MCF 10A (cell line): ENCODE measurements around the gene PIK3R5. TPM values are rescaled to one million over a fixed set of nuclear protein-coding genes. Genes with fewer than 3 reads are reported as not detected.

ENCODE experiments used
- BruUV-seq: library from RNA; stranded (reverse); fragments of 400-500 nt; replicated peaks from 2 replicates; lab custom pipeline; 2021; lab: Mats Ljungman, UMichigan
- CTCF ChIA-PET: fragments of 300-600 bp; sonication (Branson Sonifier 250); formaldehyde crosslinking; extraction: SDS; loops from one replicate; lab custom pipeline; 2021; ENCODE audit warnings: antibody characterized with exemption, inconsistent platforms; lab: Yijun Ruan, JAX
- POLR2A ChIA-PET: fragments of 300-600, 350-650 bp; sonication (Branson Sonifier 250); formaldehyde crosslinking; extraction: SDS; loops from one replicate; lab custom pipeline; 2020; ENCODE audit warnings: antibody characterized with exemption, inconsistent platforms; lab: Yijun Ruan, JAX
- DNase-seq: peaks from one replicate; pipeline ENCODE4 v3.0.0-alpha.2; 2018; ENCODE audit not compliant: unreplicated experiment
- H3K27ac Mint-ChIP-seq: one replicate; pipeline ENCODE4 v1.8.0; 2022; ENCODE audit warnings: mild to moderate bottlenecking, low read depth, mixed read lengths; ENCODE audit not compliant: unreplicated experiment
- H3K27me3 Mint-ChIP-seq: one replicate; pipeline ENCODE4 v1.8.0; 2022; ENCODE audit warnings: mixed read lengths; ENCODE audit not compliant: insufficient read depth, unreplicated experiment
- H3K36me3 Mint-ChIP-seq: one replicate; pipeline ENCODE4 v1.8.0; 2022; ENCODE audit warnings: mild to moderate bottlenecking, moderate library complexity, mixed read lengths; ENCODE audit not compliant: insufficient read depth, unreplicated experiment
- H3K4me1 Mint-ChIP-seq: one replicate; pipeline ENCODE4 v1.8.0; 2022; ENCODE audit warnings: mixed read lengths; ENCODE audit not compliant: insufficient read depth, unreplicated experiment
- H3K4me3 Mint-ChIP-seq: one replicate; pipeline ENCODE4 v1.8.0; 2022; ENCODE audit warnings: mild to moderate bottlenecking, moderate library complexity, mixed read lengths; ENCODE audit not compliant: unreplicated experiment
- H3K9me3 Mint-ChIP-seq: one replicate; pipeline ENCODE4 v1.8.0; 2022; ENCODE audit warnings: mixed read lengths; ENCODE audit not compliant: unreplicated experiment
- CTCF ChIP-seq: fragments of 200-600 bp; IDR thresholded peaks from one replicate; pipeline ENCODE4 v1.8.0; 2022; ENCODE audit warnings: antibody characterized with exemption, mild to moderate bottlenecking; ENCODE audit not compliant: unreplicated experiment
- intact Hi-C: fragments of 100-400 bp; cut with micrococcal nuclease; formaldehyde crosslinking; loops from 2 replicates; pipeline ENCODE4 v1.14.1; 2022
- total RNA-seq: library from RNA; stranded (reverse); gene quantifications from 2 replicates; pipeline ENCODE4 v1.2.3, GENCODE V29; 2022

Gene PIK3R5
- total RNA-seq, 1 experiment from 2014 or later = not detected

- DNase-seq = no peak
- no peaks in the 10 kb centered on the region for H3K27me3 Mint-ChIP-seq
- H3K36me3 Mint-ChIP-seq = no peaks in the 10 kb centered on the region
- H3K27ac Mint-ChIP-seq = no peak overlapping the region
- TF ChIP-seq CTCF = no peak
- H3K4me1 Mint-ChIP-seq = peaks cover 7% of the 10 kb centered on the region
- peaks cover 38% of the 10 kb centered on the region for H3K9me3 Mint-ChIP-seq
- H3K4me3 Mint-ChIP-seq = no peak overlapping the region
- intact Hi-C loops = no loop called here
- POLR2A ChIA-PET = no interaction called here
- CTCF ChIA-PET = no interaction called here
- no TSS peak for BruUV-seq
Observed at GRCh38 chr17:8934346-8934745, 31.2 kb downstream of the PIK3R5 start.

DNA sequence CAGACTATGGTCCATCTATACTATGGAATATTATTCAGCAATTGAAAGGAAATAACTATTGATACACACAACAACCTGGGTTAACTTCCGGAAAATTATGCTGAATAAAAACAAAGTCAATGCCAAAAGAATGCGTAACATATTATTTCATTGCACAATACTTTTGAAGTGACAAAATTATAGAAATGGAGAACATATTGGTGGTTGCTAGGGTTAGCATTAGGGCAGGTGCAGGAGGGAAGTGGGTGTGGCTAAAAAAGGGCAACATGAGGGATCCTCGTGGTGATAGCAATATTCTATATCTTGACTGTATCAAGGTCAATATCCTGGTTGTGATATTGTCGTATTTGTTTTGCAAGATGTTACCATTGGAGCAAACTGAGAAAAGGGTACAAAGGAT lies 34.9 kb downstream of the PIK3R5 start:
- intact Hi-C loops = no loop called here
- Mint-ChIP-seq H3K4me3 (no peak overlapping the region), H3K4me1 (peaks cover 7% of the 10 kb centered on the region), H3K9me3 (peaks cover 35% of the 10 kb centered on the region), H3K36me3 (no peaks in the 10 kb centered on the region), H3K27me3 (no peaks in the 10 kb centered on the region), H3K27ac (no peak overlapping the region)
- no peak for TF ChIP-seq CTCF
- DNase-seq = no peak
- POLR2A ChIA-PET = no interaction called here
- CTCF ChIA-PET = interaction anchor here (1.3 kb wide), 1 partner anchor 36 kb away, joined by 6 read pairs; no protein-coding TSS in a partner anchor
- no TSS peak for BruUV-seq

DNA sequence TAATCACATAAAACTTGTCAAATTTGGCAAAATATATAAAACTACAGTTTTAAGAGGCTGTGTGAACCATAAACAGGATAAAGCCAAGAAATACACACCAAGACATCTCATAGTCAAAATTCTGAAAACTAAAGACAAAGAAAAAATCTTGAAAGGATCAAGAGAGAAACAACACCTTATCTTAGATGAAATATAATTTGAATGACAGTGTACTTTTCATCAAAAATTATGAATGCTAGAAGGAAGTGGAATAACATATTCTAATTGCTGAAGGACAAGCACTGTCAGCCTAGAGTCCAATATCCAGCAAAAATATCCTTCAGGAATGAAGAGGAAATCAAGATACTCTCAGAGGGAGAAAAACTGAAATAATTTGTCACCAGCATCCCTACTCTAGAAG lies 37.2 kb downstream of the PIK3R5 start:
- CTCF ChIA-PET = no interaction called here
- Mint-ChIP-seq H3K4me1 (no peaks in the 10 kb centered on the region), H3K36me3 (no peaks in the 10 kb centered on the region), H3K27ac (no peak overlapping the region), H3K27me3 (no peaks in the 10 kb centered on the region), H3K4me3 (no peak overlapping the region), H3K9me3 (peaks cover 27% of the 10 kb centered on the region)
- TF ChIP-seq CTCF = no peak
- POLR2A ChIA-PET = no interaction called here
- intact Hi-C loops = no loop called here
- no TSS peak for BruUV-seq
- DNase-seq = no peak

DNA sequence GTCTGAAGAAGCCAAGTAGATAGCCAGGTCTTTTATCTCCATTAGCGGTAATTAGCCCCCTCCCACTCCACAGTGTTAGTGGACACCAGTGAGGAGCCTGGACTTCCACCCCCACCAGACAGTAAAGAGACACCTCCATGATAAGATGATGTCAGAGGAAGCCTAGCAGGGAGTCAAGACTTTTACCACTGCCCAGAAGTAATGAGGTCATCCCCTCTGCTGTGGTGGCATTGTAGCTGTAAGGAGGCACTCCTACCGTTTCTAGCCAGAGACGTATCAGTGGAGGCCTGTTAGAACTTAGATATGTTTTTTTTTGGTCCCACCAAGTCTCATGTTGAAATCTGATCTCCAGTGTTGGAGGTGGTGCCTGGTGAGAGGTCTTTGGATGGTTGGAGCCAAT lies 38.1 kb downstream of the PIK3R5 start:
- Mint-ChIP-seq H3K4me1 (peaks cover 6% of the 10 kb centered on the region), H3K36me3 (no peaks in the 10 kb centered on the region), H3K27ac (no peak overlapping the region), H3K27me3 (no peaks in the 10 kb centered on the region), H3K4me3 (no peak overlapping the region), H3K9me3 (peaks cover 27% of the 10 kb centered on the region)
- no TSS peak for BruUV-seq
- DNase-seq = no peak
- ChIA-PET POLR2A (no interaction called here), CTCF (no interaction called here)
- intact Hi-C loops = no loop called here
- no peak for TF ChIP-seq CTCF
